HG03521 (cell line): Measurements from ENCODE around the gene CDH23.

Experiments used
- ATAC-seq: cut with Tn5 transposase; IDR thresholded peaks from one replicate; pipeline ENCODE4 v1.9.1; 2021; ENCODE audit warnings: mild to moderate bottlenecking, moderate library complexity; ENCODE audit not compliant: unreplicated experiment

The CDH23 gene

GRCh38 chr10:71481746-71482410 lies 85.2 kb downstream of the CDH23 start:
- ATAC-seq, result no peak

GRCh38 chr10:71482620-71483019 lies 85.9 kb downstream of the CDH23 start:
- ATAC-seq, result no peak

- ATAC-seq, result no peak
Measured at GRCh38 chr10:71483135-71483534, 86.4 kb downstream of the CDH23 start.

GRCh38 chr10:71483885-71484751 lies 87.4 kb downstream of the CDH23 start:
- no peak for ATAC-seq

GRCh38 chr10:71486484-71487114 lies 89.9 kb downstream of the CDH23 start:
- no peak for ATAC-seq

GRCh38 chr10:71487726-71488125 lies 91.0 kb downstream of the CDH23 start:
- ATAC-seq, result no peak

GRCh38 chr10:71489077-71489476 lies 92.4 kb downstream of the CDH23 start:
- ATAC-seq, result no peak

GRCh38 chr10:71492872-71493271 lies 96.2 kb downstream of the CDH23 start:
- ATAC-seq, result no peak

- no peak for ATAC-seq
Measured at GRCh38 chr10:71493741-71494140, 97.0 kb downstream of the CDH23 start.

GRCh38 chr10:71494476-71494875 lies 97.8 kb downstream of the CDH23 start:
- no peak for ATAC-seq

GRCh38 chr10:71494980-71495381 lies 98.3 kb downstream of the CDH23 start:
- ATAC-seq, result no peak

- ATAC-seq, result no peak
Measured at GRCh38 chr10:71496927-71497762, 100.4 kb downstream of the CDH23 start.

GRCh38 chr10:71497763-71498326 lies 101.1 kb downstream of the CDH23 start:
- ATAC-seq, result no peak

- ATAC-seq, result no peak
Measured at GRCh38 chr10:71501402-71501801, 104.7 kb downstream of the CDH23 start.

- ATAC-seq, result no peak
Measured at GRCh38 chr10:71502190-71502589, 105.5 kb downstream of the CDH23 start.

GRCh38 chr10:71502851-71503250 lies 106.1 kb downstream of the CDH23 start:
- no peak for ATAC-seq

- ATAC-seq, result no peak
Measured at GRCh38 chr10:71504168-71504567, 107.4 kb downstream of the CDH23 start.

GRCh38 chr10:71504570-71504969 lies 107.8 kb downstream of the CDH23 start:
- no peak for ATAC-seq

GRCh38 chr10:71505862-71506261 lies 109.1 kb downstream of the CDH23 start:
- ATAC-seq, result no peak

GRCh38 chr10:71509444-71509843 lies 112.7 kb downstream of the CDH23 start:
- no peak for ATAC-seq

GRCh38 chr10:71511206-71511605 lies 114.5 kb downstream of the CDH23 start:
- ATAC-seq, result no peak
